Brain microvascular endothelial cell (primary cell): Measurements from ENCODE around the gene SCLT1.

ENCODE experiments used
- DNase-seq: peaks from one replicate; pipeline ENCODE4 v3.0.0-alpha.2; 2020
- H3K27ac ChIP-seq: fragments of 250-450 bp; sonication (Bioruptor Pico); 2 replicates; pipeline ENCODE4 v1.5.1; 2020; ENCODE audit warnings: mild to moderate bottlenecking, moderate library complexity
- H3K27me3 ChIP-seq: fragments of 250-450 bp; sonication (Bioruptor Pico); replicated peaks from 2 replicates; pipeline ENCODE4 v1.5.1; 2020; ENCODE audit warnings: mild to moderate bottlenecking
- H3K36me3 ChIP-seq: fragments of 250-450 bp; sonication (Bioruptor Pico); replicated peaks from 2 replicates; pipeline ENCODE4 v1.5.1; 2020; ENCODE audit warnings: mild to moderate bottlenecking
- H3K4me3 ChIP-seq: 2 replicates; pipeline ENCODE4 v1.5.1; 2011; ENCODE audit warnings: low read depth, mild to moderate bottlenecking, control low read depth, low read length, moderate library complexity
- in situ Hi-C: cut with HindIII; loops from 2 replicates; pipeline ENCODE4 v1.10.0; 2017; ENCODE audit warnings: low sequenced_read_pairs, low pct_ligation_motif_present
- TF ChIP-seq, protein P1 (sequence below): IDR thresholded peaks from 2 replicates; pipeline ENCODE4 v1.5.1; 2011; ENCODE audit warnings: low read depth, mild to moderate bottlenecking, moderate library complexity, low read length, control low read depth, inconsistent platforms; ENCODE audit errors: missing control alignments

Gene SCLT1

DNA sequence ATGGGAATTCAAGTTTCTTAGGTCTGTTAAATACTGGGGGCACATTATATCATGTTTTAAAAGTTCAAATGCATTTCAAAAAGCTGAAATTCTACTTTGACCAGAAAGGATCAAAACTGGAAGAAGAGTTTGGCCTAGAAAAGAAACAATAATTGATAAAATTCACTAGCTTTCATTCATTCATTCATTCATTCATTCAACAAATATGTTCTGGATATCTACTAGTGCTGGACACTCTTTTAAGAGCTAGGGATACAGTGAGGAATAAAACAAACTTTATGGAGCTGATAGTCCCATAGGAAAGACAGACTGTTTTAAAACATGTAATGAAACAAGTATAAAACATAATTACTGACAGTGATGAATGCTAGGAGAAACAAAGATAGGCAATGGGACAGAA lies 177.8 kb downstream of the SCLT1 start:
- Histone ChIP-seq H3K27me3 (no peaks in the 10 kb centered on the region), H3K36me3 (no peaks in the 10 kb centered on the region), H3K27ac (no peak overlapping the region), H3K4me3 (no peak overlapping the region)
- TF ChIP-seq, protein P1, sequence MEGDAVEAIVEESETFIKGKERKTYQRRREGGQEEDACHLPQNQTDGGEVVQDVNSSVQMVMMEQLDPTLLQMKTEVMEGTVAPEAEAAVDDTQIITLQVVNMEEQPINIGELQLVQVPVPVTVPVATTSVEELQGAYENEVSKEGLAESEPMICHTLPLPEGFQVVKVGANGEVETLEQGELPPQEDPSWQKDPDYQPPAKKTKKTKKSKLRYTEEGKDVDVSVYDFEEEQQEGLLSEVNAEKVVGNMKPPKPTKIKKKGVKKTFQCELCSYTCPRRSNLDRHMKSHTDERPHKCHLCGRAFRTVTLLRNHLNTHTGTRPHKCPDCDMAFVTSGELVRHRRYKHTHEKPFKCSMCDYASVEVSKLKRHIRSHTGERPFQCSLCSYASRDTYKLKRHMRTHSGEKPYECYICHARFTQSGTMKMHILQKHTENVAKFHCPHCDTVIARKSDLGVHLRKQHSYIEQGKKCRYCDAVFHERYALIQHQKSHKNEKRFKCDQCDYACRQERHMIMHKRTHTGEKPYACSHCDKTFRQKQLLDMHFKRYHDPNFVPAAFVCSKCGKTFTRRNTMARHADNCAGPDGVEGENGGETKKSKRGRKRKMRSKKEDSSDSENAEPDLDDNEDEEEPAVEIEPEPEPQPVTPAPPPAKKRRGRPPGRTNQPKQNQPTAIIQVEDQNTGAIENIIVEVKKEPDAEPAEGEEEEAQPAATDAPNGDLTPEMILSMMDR, result no peak
- in situ Hi-C loops, result no loop called here
- DNase-seq, result no peak

DNA sequence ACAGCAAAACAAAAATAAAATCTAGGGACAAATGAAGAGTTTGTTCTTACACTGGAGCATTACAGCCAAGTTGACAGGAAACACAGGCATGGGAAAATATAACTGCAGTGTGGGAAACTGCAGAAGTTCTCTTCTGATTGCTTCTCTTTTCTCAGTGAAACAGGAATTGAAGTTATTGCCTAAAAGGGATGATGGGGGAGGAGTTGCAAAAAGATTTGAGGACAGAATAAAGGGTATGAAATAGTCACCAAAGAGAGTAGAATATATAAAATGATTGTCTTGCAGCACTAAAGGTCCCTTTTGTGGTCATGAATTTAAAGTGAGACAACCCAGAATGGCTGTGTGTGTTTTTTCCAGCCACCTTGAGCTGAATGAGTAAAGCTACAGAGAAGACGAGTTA lies 180.1 kb downstream of the SCLT1 start:
- Histone ChIP-seq H3K36me3 (no peaks in the 10 kb centered on the region), H3K27me3 (no peaks in the 10 kb centered on the region), H3K4me3 (no peak overlapping the region), H3K27ac (no peak overlapping the region)
- in situ Hi-C loops, result no loop called here
- TF ChIP-seq, protein P1, result no peak
- no peak for DNase-seq

DNA sequence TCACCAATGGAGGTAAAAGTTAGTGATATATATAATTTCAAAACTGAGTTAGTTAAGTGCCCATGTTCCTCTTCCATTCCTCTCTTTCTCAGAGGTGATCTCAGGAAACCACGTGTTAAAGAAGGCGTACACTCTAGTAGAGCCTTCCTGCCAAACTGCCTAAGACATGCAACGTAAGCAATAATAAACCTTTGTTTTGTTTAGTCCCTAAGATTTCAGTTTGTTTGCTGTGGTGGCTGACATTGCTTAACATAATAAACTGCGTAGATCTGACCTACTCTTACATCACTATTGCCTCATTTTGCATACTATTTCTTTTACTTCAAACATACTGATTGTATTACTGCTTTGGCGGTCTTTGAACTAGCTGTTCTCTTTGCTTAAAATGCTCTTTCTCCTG lies 184.6 kb downstream of the SCLT1 start:
- H3K4me3 ChIP-seq, result no peak overlapping the region
- DNase-seq, result no peak
- TF ChIP-seq, protein P1, result no peak
- no peaks in the 10 kb centered on the region for H3K36me3 ChIP-seq
- H3K27ac ChIP-seq, result no peak overlapping the region
- in situ Hi-C loops, result no loop called here
- H3K27me3 ChIP-seq, result no peaks in the 10 kb centered on the region

DNA sequence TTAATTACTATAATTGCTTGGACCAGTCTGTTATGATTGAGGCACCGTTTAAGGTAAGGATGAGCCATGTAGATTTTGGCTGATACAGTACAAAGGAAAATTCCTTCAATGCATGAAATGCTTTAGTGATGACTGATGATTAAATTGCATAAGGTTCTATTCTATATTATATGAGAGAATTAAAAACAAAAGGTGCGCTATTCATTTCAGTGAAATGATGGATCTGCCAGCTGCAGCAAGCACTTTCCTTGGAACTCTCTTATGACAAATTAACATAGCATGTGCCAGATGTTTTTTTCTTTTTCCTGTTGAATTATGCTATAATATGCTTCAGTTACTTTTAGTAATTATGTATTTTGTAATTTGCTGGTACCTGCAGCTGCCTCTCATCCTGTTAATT lies 185.4 kb downstream of the SCLT1 start:
- TF ChIP-seq, protein P1, result no peak
- no peak for DNase-seq
- H3K36me3 ChIP-seq, result no peaks in the 10 kb centered on the region
- in situ Hi-C loops, result no loop called here
- H3K27me3 ChIP-seq, result no peaks in the 10 kb centered on the region
- H3K4me3 ChIP-seq, result no peak overlapping the region
- H3K27ac ChIP-seq, result no peak overlapping the region

DNA sequence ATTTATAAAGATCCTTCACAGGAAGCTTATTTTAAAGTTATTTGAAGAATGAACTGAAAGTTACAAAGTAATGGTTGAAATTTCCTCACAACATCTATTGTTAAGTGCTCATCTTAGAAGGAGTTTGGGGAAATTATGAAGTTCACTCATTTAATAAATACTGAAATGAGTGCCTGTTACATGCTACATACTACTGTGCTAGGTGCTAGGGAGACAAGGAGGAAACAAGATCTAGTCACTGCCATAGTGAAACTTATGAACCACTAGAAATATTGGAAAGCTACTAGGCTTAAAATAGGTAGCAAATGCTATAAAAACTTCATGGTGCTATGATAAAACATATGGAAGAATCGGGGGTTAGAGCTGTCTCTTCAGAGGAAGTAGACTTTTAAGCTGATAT lies 186.8 kb downstream of the SCLT1 start:
- DNase-seq, result no peak
- H3K36me3 ChIP-seq, result no peaks in the 10 kb centered on the region
- in situ Hi-C loops, result no loop called here

DNA sequence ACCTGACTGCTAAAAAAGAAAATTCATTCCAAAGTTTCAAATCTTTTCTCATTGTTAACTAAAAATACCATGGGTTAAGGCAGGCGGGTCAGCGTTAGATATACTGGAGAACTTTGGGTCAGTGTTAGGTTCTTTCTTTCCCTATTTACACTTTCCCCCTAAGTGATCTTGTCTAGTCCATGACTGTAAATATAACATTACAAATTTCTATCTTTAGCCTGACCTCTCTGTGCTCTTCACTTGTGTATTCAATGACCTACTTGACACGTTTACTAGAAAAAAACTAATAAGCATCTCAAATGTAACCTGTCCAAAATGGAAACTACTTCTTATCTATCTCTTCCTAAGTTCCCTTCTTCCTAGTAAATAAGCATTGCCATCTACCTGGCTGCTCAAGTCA lies 188.5 kb downstream of the SCLT1 start:
- Histone ChIP-seq H3K27me3 (no peaks in the 10 kb centered on the region), H3K4me3 (no peak overlapping the region), H3K27ac (no peak overlapping the region), H3K36me3 (no peaks in the 10 kb centered on the region)
- TF ChIP-seq, protein P1, result no peak
- no peak for DNase-seq
- in situ Hi-C loops, result no loop called here

More for the DNA sequence above, 186.8 kb downstream of the SCLT1 start:
- Histone ChIP-seq H3K27me3 (no peaks in the 10 kb centered on the region), H3K27ac (no peak overlapping the region), H3K4me3 (no peak overlapping the region)
- TF ChIP-seq, protein P1, result no peak
